ENCODE data around the gene VCX3A.
"Not testable (repeated sequence)": the region's sequence is repeated elsewhere in the genome, so short reads cannot be mapped to it uniquely, and the experiment has no call there.

VCX3A gene

GRCh38 chrX:6535018-6535417 is at the start of gene VCX3A:
Gene VCX3A (minus strand): TSS chrX:6535118. CDS start chrX:6534497, 621 bp downstream.
- DNase-seq (ENCODE audit: low spot score): not testable (repeated sequence)

- peak; percentile 21 for DNase-seq (ENCODE audit: low spot score)
These were observed 39.8 kb upstream of the VCX3A start for GRCh38 chrX:6574762-6575161.

GRCh38 chrX:6568031-6568430 is 33.1 kb upstream of the VCX3A start:
- DNase-seq (ENCODE audit: low spot score): no peak

GRCh38 chrX:6558979-6559378 is 24.1 kb upstream of the VCX3A start:
- DNase-seq (ENCODE audit: low spot score): no peak

- DNase-seq (ENCODE audit: low spot score): no peak
These were observed 22.8 kb upstream of the VCX3A start for GRCh38 chrX:6557690-6558089.

GRCh38 chrX:6550999-6551398 is 16.1 kb upstream of the VCX3A start:
- no peak for DNase-seq (ENCODE audit: low spot score)

GRCh38 chrX:6545712-6546111 is 10.8 kb upstream of the VCX3A start:
- DNase-seq (ENCODE audit: low spot score): no peak

GRCh38 chrX:6526564-6527136 is 8.3 kb downstream of the VCX3A start:
- DNase-seq (ENCODE audit: low spot score): no peak

- DNase-seq (ENCODE audit: low spot score): no peak
These were observed 17.5 kb downstream of the VCX3A start for GRCh38 chrX:6517376-6517775.

GRCh38 chrX:6506444-6506843 is 28.5 kb downstream of the VCX3A start:
- DNase-seq (ENCODE audit: low spot score): no peak

GRCh38 chrX:6505960-6506359 is 29.0 kb downstream of the VCX3A start:
- no peak for DNase-seq (ENCODE audit: low spot score)

- DNase-seq (ENCODE audit: low spot score): no peak
These were observed 34.2 kb downstream of the VCX3A start for GRCh38 chrX:6500719-6501118.

- no peak for DNase-seq (ENCODE audit: low spot score)
These were observed 36.6 kb downstream of the VCX3A start for GRCh38 chrX:6498324-6498723.
